Neural progenitor cell (in vitro differentiated cells): ENCODE results near the gene PCK1. TPM values are rescaled to one million over a fixed set of nuclear protein-coding genes. Genes with fewer than 3 reads are reported as not detected.

Experiments used
- DNase-seq: peaks from one replicate; pipeline ENCODE4 v3.0.0-alpha.2; 2016; ENCODE audit warnings: low spot score
- H2AFZ ChIP-seq: fragments of 200-600 bp; sonication (generic); replicated peaks from 2 replicates; pipeline ENCODE4 v1.6.1; 2016; ENCODE audit warnings: antibody characterized with exemption
- H3F3A ChIP-seq: fragments of 200-600 bp; sonication (generic); 2 replicates; pipeline ENCODE4 v1.6.1; 2016; ENCODE audit warnings: antibody characterized with exemption, low read depth
- H3K27ac ChIP-seq: fragments of 200-600 bp; sonication (generic); 2 replicates; pipeline ENCODE4 v1.5.1; 2016; ENCODE audit warnings: mild to moderate bottlenecking
- H3K27me3 ChIP-seq: fragments of 200-600 bp; sonication (generic); 2 replicates; pipeline ENCODE4 v1.6.1; 2016; ENCODE audit warnings: mild to moderate bottlenecking, moderate library complexity
- H3K36me3 ChIP-seq: fragments of 200-600 bp; sonication (generic); 2 replicates; pipeline ENCODE4 v1.5.1; 2016
- H3K4me1 ChIP-seq: fragments of 200-600 bp; sonication (generic); 2 replicates; pipeline ENCODE4 v1.6.1; 2016; ENCODE audit warnings: mixed run types
- H3K4me2 ChIP-seq: fragments of 200-600 bp; sonication (generic); 2 replicates; pipeline ENCODE4 v1.6.1; 2016
- H3K4me3 ChIP-seq: fragments of 200-600 bp; sonication (generic); 2 replicates; pipeline ENCODE4 v1.5.1; 2016
- H3K79me2 ChIP-seq: fragments of 200-600 bp; sonication (generic); 2 replicates; pipeline ENCODE4 v1.6.1; 2016; ENCODE audit warnings: low read depth
- H3K9ac ChIP-seq: fragments of 200-600 bp; sonication (generic); 2 replicates; pipeline ENCODE4 v1.6.1; 2016
- H3K9me3 ChIP-seq: fragments of 200-600 bp; sonication (generic); 2 replicates; pipeline ENCODE4 v1.5.1; 2016; ENCODE audit warnings: low read depth
- H4K20me1 ChIP-seq: fragments of 200-600 bp; sonication (generic); 2 replicates; pipeline ENCODE4 v1.6.1; 2016; ENCODE audit warnings: low read depth
- H3K27ac Mint-ChIP-seq: 3 replicates; pipeline ENCODE4 v1.8.0; 2021; ENCODE audit warnings: mixed read lengths
- H3K27me3 Mint-ChIP-seq: 2 replicates; pipeline ENCODE4 v1.8.0; 2022; ENCODE audit warnings: low read depth, mild to moderate bottlenecking, inconsistent platforms, moderate library complexity, mixed read lengths; ENCODE audit not compliant: insufficient read depth
- H3K36me3 Mint-ChIP-seq: 3 replicates; pipeline ENCODE4 v1.8.0; 2021; ENCODE audit warnings: mixed read lengths
- H3K4me1 Mint-ChIP-seq: 3 replicates; pipeline ENCODE4 v1.8.0; 2021; ENCODE audit warnings: mixed read lengths
- H3K4me3 Mint-ChIP-seq: 3 replicates; pipeline ENCODE4 v1.8.0; 2021; ENCODE audit warnings: mild to moderate bottlenecking, moderate library complexity, mixed read lengths
- H3K9me3 Mint-ChIP-seq: 3 replicates; pipeline ENCODE4 v1.8.0; 2020; ENCODE audit warnings: mixed read lengths
- CTCF ChIP-seq: fragments of 200-600 bp; sonication (generic); IDR thresholded peaks from 2 replicates; pipeline ENCODE4 v1.5.1; 2017; ENCODE audit warnings: antibody characterized with exemption, mild to moderate bottlenecking
- EZH2 ChIP-seq: fragments of 200-600 bp; sonication (generic); IDR thresholded peaks from 2 replicates; pipeline ENCODE4 v1.6.1; 2017; ENCODE audit warnings: antibody characterized with exemption, mild to moderate bottlenecking, moderate library complexity
- EZH2phosphoT487 ChIP-seq: fragments of 200-600 bp; sonication (generic); IDR thresholded peaks from 2 replicates; pipeline ENCODE4 v1.6.1; 2017; ENCODE audit warnings: antibody characterized with exemption
- total RNA-seq: library from RNA; depleted of rRNA; stranded (reverse); fragments of >200 nt; gene quantifications from 2 replicates; pipeline ENCODE4 v1.2.3, GENCODE V29; 2015; ENCODE audit warnings: low replicate concordance

Gene PCK1
- total RNA-seq, 1 donor from 2014 or later: not detected

DNA sequence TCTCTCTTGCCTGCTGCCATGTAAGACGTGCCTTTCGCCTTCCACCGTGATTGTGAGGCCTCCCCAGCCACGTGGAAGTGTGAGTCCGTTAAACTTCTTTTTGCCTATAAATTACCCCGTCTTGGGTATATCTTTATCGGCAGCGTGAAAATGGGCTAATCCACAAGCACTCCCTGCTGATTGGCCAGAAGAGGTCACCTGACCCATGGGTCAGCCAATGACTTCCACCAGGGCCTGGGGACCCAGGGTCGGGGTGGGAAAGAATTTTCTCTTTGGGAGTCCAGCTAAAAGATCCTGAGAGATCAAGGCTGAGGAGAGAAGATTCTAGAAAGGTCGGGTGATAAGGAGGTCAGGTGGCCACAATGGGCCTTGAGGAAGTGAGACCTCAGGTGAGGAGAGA lies 42.2 kb downstream of the PCK1 start:
- Mint-ChIP-seq H3K9me3 (peaks cover 2% of the 10 kb centered on the region), H3K27ac (no peak overlapping the region), H3K27me3 (peaks cover 12% of the 10 kb centered on the region), H3K4me1 (peaks cover 24% of the 10 kb centered on the region), H3K36me3 (no peaks in the 10 kb centered on the region), H3K4me3 (no peak overlapping the region)
- H4K20me1 ChIP-seq: no peaks in the 10 kb centered on the region
- H3K36me3 ChIP-seq: no peaks in the 10 kb centered on the region
- no peaks in the 10 kb centered on the region for H3K27me3 ChIP-seq
- DNase-seq: no peak
- H3K79me2 ChIP-seq: no peaks in the 10 kb centered on the region
- H3K27ac ChIP-seq: no peak overlapping the region
- no peak overlapping the region for H2AFZ ChIP-seq
- no peak overlapping the region for H3K9ac ChIP-seq
- H3K4me2 ChIP-seq: no peak overlapping the region
- TF ChIP-seq CTCF (no peak), EZH2 (no peak), EZH2phosphoT487 (no peak)
- no peak overlapping the region for H3K4me3 ChIP-seq
- H3K4me1 ChIP-seq: peaks cover 4% of the 10 kb centered on the region
- no peaks in the 10 kb centered on the region for H3K9me3 ChIP-seq
- H3F3A ChIP-seq: no peaks in the 10 kb centered on the region

GRCh38 chr20:57605045-57605444 lies 44.1 kb downstream of the PCK1 start:
- no peaks in the 10 kb centered on the region for H3F3A ChIP-seq
- no peaks in the 10 kb centered on the region for H3K9me3 ChIP-seq
- no peaks in the 10 kb centered on the region for H3K36me3 Mint-ChIP-seq
- no peak overlapping the region for H3K9ac ChIP-seq
- no peak overlapping the region for H3K27ac ChIP-seq
- H3K9me3 Mint-ChIP-seq: peaks cover 2% of the 10 kb centered on the region
- H3K4me1 Mint-ChIP-seq: peaks cover 16% of the 10 kb centered on the region
- H3K36me3 ChIP-seq: no peaks in the 10 kb centered on the region
- H3K27me3 Mint-ChIP-seq: peaks cover 7% of the 10 kb centered on the region
- H3K4me3 Mint-ChIP-seq: no peak overlapping the region
- no peaks in the 10 kb centered on the region for H3K27me3 ChIP-seq
- no peak overlapping the region for H3K4me3 ChIP-seq
- no peaks in the 10 kb centered on the region for H4K20me1 ChIP-seq
- no peak for TF ChIP-seq CTCF
- TF ChIP-seq EZH2: no peak
- TF ChIP-seq EZH2phosphoT487: no peak
- H3K4me2 ChIP-seq: no peak overlapping the region
- no peak overlapping the region for H3K27ac Mint-ChIP-seq
- no peak overlapping the region for H2AFZ ChIP-seq
- no peaks in the 10 kb centered on the region for H3K4me1 ChIP-seq
- no peaks in the 10 kb centered on the region for H3K79me2 ChIP-seq
- no peak for DNase-seq

DNA sequence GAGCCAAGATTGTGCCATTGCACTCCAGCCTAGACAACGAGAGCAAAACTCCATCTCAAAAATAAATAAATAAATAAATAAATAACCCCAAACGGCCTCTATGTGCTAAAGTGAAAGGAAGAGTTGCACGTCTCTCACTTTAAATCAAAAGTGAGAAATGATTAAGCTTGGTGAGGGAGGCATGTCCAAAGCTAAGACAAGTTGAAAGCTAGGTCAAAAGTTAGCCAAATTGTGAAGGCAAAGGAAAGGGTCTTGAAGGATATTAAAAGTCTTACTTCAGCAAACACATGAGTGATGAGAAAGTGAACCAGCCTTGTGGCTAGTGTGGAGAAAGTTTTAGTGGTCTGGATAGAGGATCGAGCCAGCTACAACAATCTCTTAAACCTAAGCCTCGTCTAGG lies 45.0 kb downstream of the PCK1 start:
- no peaks in the 10 kb centered on the region for H4K20me1 ChIP-seq
- Mint-ChIP-seq H3K27ac (no peak overlapping the region), H3K36me3 (no peaks in the 10 kb centered on the region), H3K9me3 (peaks cover 2% of the 10 kb centered on the region), H3K4me1 (peaks cover 17% of the 10 kb centered on the region), H3K27me3 (peaks cover 7% of the 10 kb centered on the region), H3K4me3 (no peak overlapping the region)
- no peaks in the 10 kb centered on the region for H3K27me3 ChIP-seq
- H3K4me2 ChIP-seq: no peak overlapping the region
- no peak overlapping the region for H3K4me3 ChIP-seq
- no peaks in the 10 kb centered on the region for H3K79me2 ChIP-seq
- no peak overlapping the region for H3K9ac ChIP-seq
- H3K27ac ChIP-seq: no peak overlapping the region
- H3K9me3 ChIP-seq: no peaks in the 10 kb centered on the region
- no peaks in the 10 kb centered on the region for H3K4me1 ChIP-seq
- no peak overlapping the region for H2AFZ ChIP-seq
- no peaks in the 10 kb centered on the region for H3K36me3 ChIP-seq
- TF ChIP-seq EZH2: no peak
- no peak for TF ChIP-seq EZH2phosphoT487
- TF ChIP-seq CTCF: no peak
- DNase-seq: no peak
- no peaks in the 10 kb centered on the region for H3F3A ChIP-seq

GRCh38 chr20:57608516-57608915 lies 47.6 kb downstream of the PCK1 start:
- no peaks in the 10 kb centered on the region for H3K36me3 ChIP-seq

More at GRCh38 chr20:57608516-57608915, 47.6 kb downstream of the PCK1 start:
- no peaks in the 10 kb centered on the region for H3K4me1 ChIP-seq
- no peak overlapping the region for H2AFZ ChIP-seq
- TF ChIP-seq CTCF (no peak), EZH2phosphoT487 (no peak), EZH2 (no peak)
- no peaks in the 10 kb centered on the region for H3K27me3 ChIP-seq
- H4K20me1 ChIP-seq: no peaks in the 10 kb centered on the region
- Mint-ChIP-seq H3K36me3 (no peaks in the 10 kb centered on the region), H3K9me3 (peaks cover 2% of the 10 kb centered on the region), H3K4me3 (no peak overlapping the region), H3K27ac (no peak overlapping the region), H3K4me1 (peaks cover 15% of the 10 kb centered on the region), H3K27me3 (no peaks in the 10 kb centered on the region)
- H3K79me2 ChIP-seq: no peaks in the 10 kb centered on the region
- no peak overlapping the region for H3K27ac ChIP-seq
- H3K4me2 ChIP-seq: no peak overlapping the region
- H3K9ac ChIP-seq: no peak overlapping the region
- no peak overlapping the region for H3K4me3 ChIP-seq
- DNase-seq: no peak
- no peaks in the 10 kb centered on the region for H3F3A ChIP-seq
- H3K9me3 ChIP-seq: no peaks in the 10 kb centered on the region
